ENCODE data around the gene ADGRG7.

GRCh38 chr3:100682854-100683760 lies 73.7 kb downstream of the ADGRG7 start:
- TF ChIP-seq CTCF (IDR thresholded peaks at IDR 0.05): no peak
- TF ChIP-seq POLR2A (IDR thresholded peaks at IDR 0.05): no peak
